Mononuclear cell (primary cell): Measurements from ENCODE around the gene CD300A. TPM values are rescaled to one million over a fixed set of nuclear protein-coding genes. Genes with fewer than 3 reads are reported as not detected.

Experiments
- H3K27me3 ChIP-seq: 2 replicates; pipeline ENCODE4 v1.6.0; 2011; ENCODE audit warnings: low read length, control low read depth; ENCODE audit not compliant: insufficient read depth
- H3K4me1 ChIP-seq: 2 replicates; pipeline ENCODE4 v1.5.1; 2011; ENCODE audit warnings: mild to moderate bottlenecking, low read length, control low read depth; ENCODE audit not compliant: insufficient read depth
- H3K4me3 ChIP-seq: 2 replicates; pipeline ENCODE4 v1.5.1; 2011; ENCODE audit warnings: mild to moderate bottlenecking, low read length, moderate library complexity
- H3K9me3 ChIP-seq: 2 replicates; pipeline ENCODE4 v1.5.1; 2011; ENCODE audit warnings: low read depth, mild to moderate bottlenecking, control low read depth, low read length
- total RNA-seq: library from RNA; depleted of rRNA; stranded (reverse); fragments of >200 nt; gene quantifications from one replicate; pipeline ENCODE4 v1.2.3, GENCODE V29; 2012

The CD300A gene
- total RNA-seq, 1 donor, result 20.8 TPM

DNA sequence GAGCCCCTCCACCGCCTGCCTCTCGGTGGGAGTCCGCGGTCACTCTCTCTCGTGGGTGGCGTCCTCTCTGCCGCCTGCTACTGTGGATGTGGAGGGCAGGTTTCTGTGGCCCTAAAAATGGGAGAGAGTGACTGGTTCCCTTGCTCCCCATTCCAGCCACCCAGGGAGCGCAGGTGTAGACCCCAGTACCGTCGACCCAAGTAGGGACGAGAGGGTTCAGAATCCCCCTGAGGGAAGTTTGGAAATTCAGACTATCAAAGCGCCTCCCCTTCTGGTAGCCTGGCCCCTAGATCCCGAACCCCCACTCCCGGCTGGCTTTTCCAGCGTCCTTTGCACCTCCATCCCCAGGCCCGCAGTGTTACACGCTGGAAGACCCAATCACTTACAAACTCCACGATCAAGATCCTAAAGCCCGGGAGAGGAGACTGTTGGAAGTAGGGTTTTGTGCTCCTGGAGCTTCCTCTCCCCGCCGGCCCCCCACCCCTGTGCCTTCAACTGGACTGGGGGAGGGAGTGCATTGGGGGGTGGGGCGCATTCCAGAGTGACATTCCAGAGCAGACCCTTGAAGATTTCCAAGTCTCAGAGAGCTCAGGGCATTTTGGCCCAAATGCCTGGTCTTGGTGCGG lies 33.6 kb upstream of the CD300A start:
- Histone ChIP-seq H3K4me1 (peaks cover 21% of the 10 kb centered on the region), H3K27me3 (peaks cover 42% of the 10 kb centered on the region), H3K9me3 (peaks cover 4% of the 10 kb centered on the region), H3K4me3 (no peak overlapping the region)

DNA sequence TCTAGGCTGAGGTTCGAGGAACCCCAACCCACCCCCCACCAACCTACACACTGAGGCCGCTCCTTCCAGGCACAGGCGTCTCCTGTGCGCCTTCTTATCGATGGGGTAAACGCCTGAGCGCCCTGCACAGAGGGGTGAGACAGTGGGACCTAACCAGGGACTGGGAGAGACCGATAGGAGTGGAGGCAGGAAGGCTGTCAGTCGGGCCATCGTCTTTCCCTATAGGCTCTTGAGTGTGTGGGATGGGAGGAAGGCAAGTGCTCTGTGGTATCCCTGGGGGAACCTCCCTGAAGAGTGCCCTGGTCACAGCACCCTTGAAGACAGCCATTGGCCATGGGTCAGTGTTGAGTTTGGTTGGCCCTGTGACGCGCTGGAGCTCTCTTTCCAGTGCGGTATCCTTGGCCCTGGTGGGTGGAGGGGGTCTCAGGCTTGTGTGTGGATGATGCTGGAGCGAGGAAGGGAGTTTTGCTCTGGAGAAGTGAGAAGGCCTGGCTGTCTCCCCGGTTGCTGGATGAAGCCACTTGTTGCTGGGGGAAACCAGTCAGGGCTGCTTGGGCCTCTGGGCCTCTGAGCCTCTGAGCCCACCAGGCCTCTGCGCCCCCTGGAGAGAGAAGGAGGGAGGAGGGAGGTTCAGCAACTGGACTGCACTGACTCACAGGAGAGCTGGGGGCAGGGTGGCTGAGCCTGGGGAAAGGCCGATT lies 32.9 kb upstream of the CD300A start:
- H3K4me1 ChIP-seq, result peaks cover 21% of the 10 kb centered on the region
- peaks cover 4% of the 10 kb centered on the region for H3K9me3 ChIP-seq
- H3K27me3 ChIP-seq, result peaks cover 42% of the 10 kb centered on the region
- H3K4me3 ChIP-seq, result no peak overlapping the region

DNA sequence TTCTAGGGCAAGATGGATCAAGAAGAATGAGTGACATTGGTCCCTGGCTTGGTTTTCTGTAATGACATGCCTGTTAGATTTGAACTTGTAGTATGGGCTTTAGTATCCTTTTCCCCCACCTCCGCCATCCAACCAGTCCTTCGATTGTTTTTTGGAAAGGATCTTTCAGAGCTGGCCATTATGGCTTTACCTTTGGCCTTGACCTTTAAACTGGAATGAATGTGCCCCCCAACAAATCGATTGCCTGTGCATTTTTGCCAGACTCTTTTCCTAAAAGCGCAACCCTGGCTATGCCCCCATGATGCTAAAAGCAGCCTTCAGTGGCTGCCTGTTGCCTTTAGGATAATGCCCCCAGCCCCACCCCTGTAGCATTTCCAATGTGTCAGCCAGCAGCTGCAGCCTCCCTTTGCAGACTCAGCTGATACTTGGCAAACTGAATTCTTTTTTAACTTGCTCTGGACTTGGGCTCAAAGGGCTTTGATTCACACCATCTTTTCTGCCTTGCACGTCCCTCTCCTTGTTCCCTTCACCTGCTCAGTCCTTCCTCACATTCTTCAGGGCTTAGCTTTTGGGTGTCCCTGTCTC lies 30.6 kb upstream of the CD300A start:
- peaks cover 13% of the 10 kb centered on the region for H3K4me1 ChIP-seq
- peaks cover 11% of the 10 kb centered on the region for H3K9me3 ChIP-seq
- no peak overlapping the region for H3K4me3 ChIP-seq
- H3K27me3 ChIP-seq, result peaks cover 26% of the 10 kb centered on the region

DNA sequence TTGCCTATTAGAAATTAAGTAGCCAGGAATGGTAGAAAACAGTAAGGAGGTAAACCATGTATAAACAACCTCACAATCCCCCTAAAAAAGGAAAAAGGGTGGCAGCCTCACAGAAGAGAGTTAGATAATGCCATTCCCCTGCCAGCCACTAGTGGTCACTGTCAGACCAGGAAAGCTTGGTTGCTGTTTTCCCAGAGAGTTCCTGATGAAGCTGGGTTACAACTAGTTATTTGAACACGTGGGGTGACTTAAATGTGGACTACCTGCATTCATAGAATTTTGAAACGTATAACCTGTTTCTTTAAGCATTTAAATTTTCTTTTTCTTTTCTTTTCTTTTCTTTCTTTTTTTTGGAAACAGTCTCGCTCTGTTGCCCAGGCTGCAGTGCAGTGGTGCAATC lies 28.7 kb upstream of the CD300A start:
- Histone ChIP-seq H3K4me1 (peaks cover 6% of the 10 kb centered on the region), H3K4me3 (no peak overlapping the region), H3K27me3 (peaks cover 13% of the 10 kb centered on the region), H3K9me3 (peaks cover 11% of the 10 kb centered on the region)

DNA sequence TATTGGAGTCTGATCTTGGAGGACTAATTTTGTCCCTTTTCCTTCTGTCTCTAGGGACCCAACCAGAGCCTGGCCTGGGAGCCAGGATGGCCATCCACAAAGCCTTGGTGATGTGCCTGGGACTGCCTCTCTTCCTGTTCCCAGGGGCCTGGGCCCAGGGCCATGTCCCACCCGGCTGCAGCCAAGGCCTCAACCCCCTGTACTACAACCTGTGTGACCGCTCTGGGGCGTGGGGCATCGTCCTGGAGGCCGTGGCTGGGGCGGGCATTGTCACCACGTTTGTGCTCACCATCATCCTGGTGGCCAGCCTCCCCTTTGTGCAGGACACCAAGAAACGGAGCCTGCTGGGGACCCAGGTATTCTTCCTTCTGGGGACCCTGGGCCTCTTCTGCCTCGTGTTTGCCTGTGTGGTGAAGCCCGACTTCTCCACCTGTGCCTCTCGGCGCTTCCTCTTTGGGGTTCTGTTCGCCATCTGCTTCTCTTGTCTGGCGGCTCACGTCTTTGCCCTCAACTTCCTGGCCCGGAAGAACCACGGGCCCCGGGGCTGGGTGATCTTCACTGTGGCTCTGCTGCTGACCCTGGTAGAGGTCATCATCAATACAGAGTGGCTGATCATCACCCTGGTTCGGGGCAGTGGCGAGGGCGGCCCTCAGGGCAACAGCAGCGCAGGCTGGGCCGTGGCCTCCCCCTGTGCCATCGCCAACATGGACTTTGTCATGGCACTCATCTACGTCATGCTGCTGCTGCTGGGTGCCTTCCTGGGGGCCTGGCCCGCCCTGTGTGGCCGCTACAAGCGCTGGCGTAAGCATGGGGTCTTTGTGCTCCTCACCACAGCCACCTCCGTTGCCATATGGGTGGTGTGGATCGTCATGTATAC lies 26.5 kb upstream of the CD300A start:
- Histone ChIP-seq H3K9me3 (peaks cover 11% of the 10 kb centered on the region), H3K4me3 (no peak overlapping the region), H3K27me3 (peaks cover 3% of the 10 kb centered on the region), H3K4me1 (peaks cover 24% of the 10 kb centered on the region)

DNA sequence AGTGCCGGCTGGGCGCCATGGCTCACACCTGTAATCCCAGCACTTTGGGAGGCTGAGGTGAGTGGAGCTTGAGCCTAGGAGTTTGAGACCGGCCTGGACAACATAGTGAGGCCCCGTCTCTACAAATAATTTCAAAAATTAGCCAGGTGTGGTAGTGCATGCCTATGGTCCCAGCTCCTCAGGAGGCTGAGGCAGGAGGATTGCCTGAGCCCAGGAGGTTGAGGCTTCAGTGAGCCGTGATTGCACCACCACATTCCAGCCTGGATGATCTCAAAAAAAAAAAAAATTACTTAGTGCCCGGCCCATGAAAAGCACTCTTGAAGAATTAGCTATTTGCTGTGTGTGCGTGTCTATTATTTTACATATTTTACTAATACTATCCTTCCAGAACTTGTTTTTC lies 24.9 kb upstream of the CD300A start:
- H3K27me3 ChIP-seq, result peaks cover 1% of the 10 kb centered on the region
- peaks cover 11% of the 10 kb centered on the region for H3K9me3 ChIP-seq
- no peak overlapping the region for H3K4me3 ChIP-seq
- peaks cover 27% of the 10 kb centered on the region for H3K4me1 ChIP-seq

DNA sequence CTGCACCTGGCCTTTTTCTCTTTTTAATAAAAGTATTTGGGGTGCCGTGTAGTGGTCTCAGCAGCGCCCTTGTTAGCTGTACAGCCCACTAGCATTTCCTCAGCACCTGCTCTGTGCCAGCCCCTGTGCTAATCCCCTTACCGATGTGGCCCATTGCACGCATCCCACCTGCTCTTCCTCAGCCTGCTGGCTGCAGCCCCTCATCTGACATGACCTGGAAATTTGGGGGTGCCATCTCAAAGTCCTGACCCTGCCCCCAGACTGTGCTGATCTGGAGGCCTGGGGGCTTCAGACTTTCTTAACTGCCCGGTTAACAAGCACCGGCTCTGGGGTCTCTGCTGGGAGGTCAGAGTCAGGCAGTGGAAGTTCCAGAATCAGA lies 24.2 kb upstream of the CD300A start:
- H3K9me3 ChIP-seq, result peaks cover 11% of the 10 kb centered on the region
- peaks cover 31% of the 10 kb centered on the region for H3K4me1 ChIP-seq
- no peaks in the 10 kb centered on the region for H3K27me3 ChIP-seq
- no peak overlapping the region for H3K4me3 ChIP-seq

DNA sequence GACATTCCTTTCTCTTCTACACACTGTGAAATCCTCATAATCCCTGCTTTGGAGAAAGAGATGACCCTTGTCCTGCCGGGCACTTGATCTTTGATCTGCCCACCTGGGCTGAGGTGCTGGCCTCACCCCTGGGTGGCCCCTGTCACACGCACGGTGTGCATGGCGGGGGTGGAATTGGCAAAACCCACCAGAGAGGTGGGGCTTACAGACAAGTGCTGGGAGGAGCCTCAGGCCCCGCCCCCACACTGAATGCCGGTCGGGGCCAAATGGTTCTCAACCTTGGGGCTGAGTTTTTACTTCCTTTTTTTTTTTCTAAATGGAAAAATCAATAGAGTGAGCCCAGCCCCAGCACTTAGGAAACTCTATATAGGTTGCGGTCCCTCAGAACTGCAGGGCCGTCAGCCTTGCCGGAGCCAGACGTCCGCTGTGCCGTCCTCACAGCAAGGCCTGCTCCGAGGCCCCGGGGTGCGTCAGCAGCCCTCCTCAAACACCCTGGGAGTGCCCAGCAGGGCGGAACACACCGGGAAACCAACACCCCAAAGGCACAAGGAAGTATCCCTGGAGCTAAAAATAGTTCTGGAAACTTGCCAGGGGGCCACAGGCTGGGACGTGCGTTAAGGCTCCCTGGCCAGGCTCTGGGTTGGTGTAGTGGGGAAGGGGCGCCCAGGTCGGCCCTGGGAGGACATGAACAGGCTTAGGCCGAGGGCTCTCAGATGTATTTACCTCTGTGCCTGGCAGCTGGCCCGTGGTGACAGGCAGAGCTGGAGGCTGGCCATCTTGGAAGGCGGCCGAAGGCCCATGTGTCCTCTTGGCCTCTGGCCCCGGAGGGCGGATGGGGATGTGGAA lies 23.5 kb upstream of the CD300A start:
- peaks cover 31% of the 10 kb centered on the region for H3K4me1 ChIP-seq
- no peaks in the 10 kb centered on the region for H3K27me3 ChIP-seq
- H3K4me3 ChIP-seq, result no peak overlapping the region
- H3K9me3 ChIP-seq, result peaks cover 7% of the 10 kb centered on the region

DNA sequence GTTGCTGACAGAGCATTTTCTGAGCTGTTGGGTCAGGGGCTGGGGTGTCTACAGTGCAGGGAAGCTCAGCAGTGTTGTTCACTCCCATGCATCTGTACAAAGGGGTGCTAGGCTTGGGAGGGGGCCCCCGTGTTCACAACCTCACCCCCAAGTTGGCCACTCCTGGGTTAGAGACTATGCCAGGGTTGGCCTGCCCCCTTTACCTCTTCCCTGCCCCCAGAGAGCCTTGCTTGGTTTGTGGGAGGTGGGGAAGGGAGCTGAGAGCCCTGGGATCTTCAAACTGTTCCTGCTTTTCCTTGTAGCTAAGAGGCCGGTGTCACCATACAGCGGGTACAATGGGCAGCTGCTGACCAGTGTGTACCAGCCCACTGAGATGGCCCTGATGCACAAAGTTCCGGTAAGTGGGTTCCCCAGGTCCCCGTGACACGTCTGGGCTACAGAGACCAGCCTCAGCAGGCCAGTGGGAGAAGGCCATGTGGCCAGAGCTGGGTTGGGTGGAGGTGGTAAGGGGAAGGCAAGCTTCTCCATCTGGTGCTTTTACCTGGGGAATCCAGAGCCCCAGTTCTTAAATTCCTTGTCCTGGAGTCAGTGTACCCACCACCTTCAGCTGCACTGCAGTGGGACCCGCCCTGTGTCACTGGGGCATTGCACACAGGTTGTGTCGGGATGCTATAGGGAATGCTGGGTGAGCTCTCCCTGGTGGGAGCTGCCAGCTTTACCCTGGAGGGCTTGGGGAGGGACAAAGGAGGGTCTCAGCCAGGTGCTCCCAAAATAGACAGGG lies 22.7 kb upstream of the CD300A start:
- H3K9me3 ChIP-seq, result peaks cover 5% of the 10 kb centered on the region
- no peak overlapping the region for H3K4me3 ChIP-seq
- no peaks in the 10 kb centered on the region for H3K27me3 ChIP-seq
- H3K4me1 ChIP-seq, result peaks cover 31% of the 10 kb centered on the region

DNA sequence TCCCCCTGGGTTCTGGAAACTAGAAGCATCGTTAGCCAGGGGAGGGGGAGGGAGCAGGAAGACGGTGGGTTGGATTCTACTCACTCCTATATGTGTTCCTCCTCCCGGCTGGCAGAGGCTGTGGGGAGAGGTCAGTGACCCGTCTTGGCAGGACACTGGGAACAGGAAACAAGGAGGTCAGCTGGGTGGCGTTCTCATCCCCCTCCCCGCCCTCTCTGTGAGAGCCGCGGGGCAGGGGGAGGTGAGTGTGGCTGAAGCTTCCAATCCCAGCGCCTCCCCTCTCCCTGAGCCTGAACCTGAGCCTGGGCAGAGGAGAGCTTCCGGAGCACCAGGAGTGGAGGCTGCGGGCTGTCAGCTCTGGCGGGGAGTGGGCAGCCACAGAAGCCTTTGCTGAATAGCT lies 22.0 kb upstream of the CD300A start:
- Histone ChIP-seq H3K4me1 (peaks cover 31% of the 10 kb centered on the region), H3K9me3 (no peaks in the 10 kb centered on the region), H3K27me3 (no peaks in the 10 kb centered on the region), H3K4me3 (no peak overlapping the region)

DNA sequence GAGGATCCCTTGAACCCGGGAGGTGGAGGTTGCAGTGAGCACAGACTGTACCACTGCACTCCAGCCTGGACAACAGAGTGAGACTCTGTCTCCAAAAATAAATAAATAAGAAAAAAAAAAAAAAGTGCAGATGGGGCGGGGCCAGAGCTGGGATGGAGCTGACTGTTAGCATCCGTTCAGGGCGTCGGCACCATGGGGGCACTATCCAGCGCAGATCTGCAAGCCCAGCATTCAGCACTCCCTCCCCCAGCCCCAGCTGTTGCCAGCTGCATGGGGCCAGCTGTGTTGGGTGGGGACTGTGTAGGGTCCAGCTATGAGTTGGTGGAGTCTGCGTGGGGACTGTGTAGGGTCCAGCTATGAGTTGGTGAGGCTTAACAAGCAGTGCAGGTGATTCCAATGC lies 21.3 kb upstream of the CD300A start:
- Histone ChIP-seq H3K4me3 (no peak overlapping the region), H3K4me1 (peaks cover 31% of the 10 kb centered on the region), H3K27me3 (no peaks in the 10 kb centered on the region), H3K9me3 (no peaks in the 10 kb centered on the region)

DNA sequence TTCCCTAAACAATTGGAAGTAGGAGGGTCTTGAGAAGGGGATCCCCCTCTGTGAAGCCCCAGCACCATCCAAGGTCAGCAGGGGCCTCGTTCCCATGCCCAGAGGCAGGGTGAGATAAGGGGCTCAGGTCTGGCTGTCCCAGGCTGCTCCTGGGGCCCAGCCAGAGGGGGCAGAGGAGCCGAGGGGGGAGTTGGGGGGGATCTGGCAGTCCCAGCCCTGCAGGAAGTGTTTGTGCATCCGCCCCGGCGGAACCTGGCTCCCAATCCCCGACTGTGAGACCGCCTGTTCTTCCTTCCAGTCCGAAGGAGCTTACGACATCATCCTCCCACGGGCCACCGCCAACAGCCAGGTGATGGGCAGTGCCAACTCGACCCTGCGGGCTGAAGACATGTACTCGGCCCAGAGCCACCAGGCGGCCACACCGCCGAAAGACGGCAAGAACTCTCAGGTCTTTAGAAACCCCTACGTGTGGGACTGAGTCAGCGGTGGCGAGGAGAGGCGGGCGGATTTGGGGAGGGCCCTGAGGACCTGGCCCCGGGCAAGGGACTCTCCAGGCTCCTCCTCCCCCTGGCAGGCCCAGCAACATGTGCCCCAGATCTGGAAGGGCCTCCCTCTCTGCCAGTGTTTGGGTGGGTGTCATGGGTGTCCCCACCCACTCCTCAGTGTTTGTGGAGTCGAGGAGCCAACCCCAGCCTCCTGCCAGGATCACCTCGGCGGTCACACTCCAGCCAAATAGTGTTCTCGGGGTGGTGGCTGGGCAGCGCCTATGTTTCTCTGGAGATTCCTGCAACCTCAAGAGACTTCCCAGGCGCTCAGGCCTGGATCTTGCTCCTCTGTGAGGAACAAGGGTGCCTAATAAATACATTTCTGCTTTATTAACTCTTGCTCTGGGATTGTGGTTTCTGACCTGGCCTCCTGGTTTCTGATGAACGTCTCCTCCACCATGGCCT lies 19.6 kb upstream of the CD300A start:
- H3K4me1 ChIP-seq, result peaks cover 31% of the 10 kb centered on the region

DNA sequence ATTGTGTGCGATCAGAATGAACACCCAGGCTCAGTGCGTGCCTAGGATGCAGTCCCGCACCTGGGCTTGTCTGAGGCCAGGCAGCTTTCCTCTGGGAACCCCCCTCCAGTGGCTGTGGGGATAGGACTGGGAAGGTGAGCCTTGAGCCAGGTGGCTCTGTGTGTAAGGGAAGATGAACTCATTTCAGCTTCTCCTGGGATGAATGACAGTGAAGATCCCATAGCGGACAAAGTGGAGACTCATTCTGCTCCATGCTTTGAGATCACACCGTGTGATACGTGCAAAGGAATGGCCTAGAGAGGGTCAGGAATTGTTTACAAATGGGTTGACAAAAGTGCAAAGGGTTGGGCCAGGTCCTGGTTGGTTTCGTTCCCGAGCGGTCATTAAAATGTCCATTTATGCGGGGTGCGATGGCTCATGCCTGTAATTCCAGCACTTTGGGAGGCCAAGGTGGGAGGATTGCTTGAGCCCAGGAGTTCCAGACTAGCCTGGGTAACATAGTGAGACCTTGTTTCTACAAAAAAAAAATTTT lies 18.7 kb upstream of the CD300A start:
- H3K9me3 ChIP-seq, result no peaks in the 10 kb centered on the region
- peaks cover 25% of the 10 kb centered on the region for H3K4me1 ChIP-seq

More for the DNA sequence above, 19.6 kb upstream of the CD300A start:
- H3K4me3 ChIP-seq, result no peak overlapping the region
- no peaks in the 10 kb centered on the region for H3K9me3 ChIP-seq
- no peaks in the 10 kb centered on the region for H3K27me3 ChIP-seq

More for the DNA sequence above, 18.7 kb upstream of the CD300A start:
- Histone ChIP-seq H3K4me3 (no peak overlapping the region), H3K27me3 (no peaks in the 10 kb centered on the region)
